Body of pancreas (tissue), 4 donors: ENCODE measurements around the gene EBF3. TPM values are rescaled to one million over a fixed set of nuclear protein-coding genes. Genes with fewer than 3 reads are reported as not detected.

Source experiments
- ATAC-seq: fragments of 150-250 bp; one replicate; pipeline ENCODE4 v1.9.1; 2016
- DNase-seq, 4 donors: peaks; one replicate each; pipeline ENCODE4 v3.0.0-alpha.2; 2019
- H3K27ac ChIP-seq, 4 donors: fragments of 200-600 bp; sonication (generic); 1 replicate in 3 of 4; 2 replicates in 1 of 4; pipeline versions ENCODE4 v1.5.1 to v1.6.1; 2016 to 2019; ENCODE audit warnings: mild to moderate bottlenecking in 1 of 4, mixed read lengths in 1 of 4, moderate library complexity in 1 of 4
- H3K27me3 ChIP-seq, 2 donors: fragments of 200-600 bp; sonication (generic); one replicate each; pipeline ENCODE4 v1.6.0; 2016; ENCODE audit warnings: mild to moderate bottlenecking in 1 of 2
- H3K36me3 ChIP-seq, 2 donors: fragments of 200-600 bp; sonication (generic); replicated peaks in 1 of 2; 2 replicates each; pipeline ENCODE4 v1.5.1; 2016; ENCODE audit warnings: low read depth in 2 of 2; ENCODE audit not compliant: insufficient read depth in 1 of 2
- H3K4me1 ChIP-seq: fragments of 200-600 bp; sonication (generic); one replicate; pipeline ENCODE4 v1.6.0; 2016
- H3K4me3 ChIP-seq, 2 donors: fragments of 200-600 bp; sonication (generic); 1 replicate in 1 of 2; 2 replicates in 1 of 2; pipeline ENCODE4 v1.5.1; 2016 to 2019
- H3K9me3 ChIP-seq, 3 donors: fragments of 200-600 bp; sonication (generic); 1 replicate in 2 of 3; 2 replicates in 1 of 3; pipeline ENCODE4 v1.5.1; 2016
- CTCF ChIP-seq, 7 experiments: fragments of 450-650 bp in 4 of 7; fragments of 200-600 bp in 3 of 7; sonication (generic) in 3 of 7; IDR thresholded peaks; one replicate each; pipeline ENCODE4 v1.5.1; 2016 to 2019; ENCODE audit warnings: antibody characterized with exemption in 7 of 7
- POLR2A ChIP-seq, 3 donors: fragments of 450-650 bp; IDR thresholded peaks; one replicate each; pipeline ENCODE4 v1.6.1; 2016; ENCODE audit warnings: antibody characterized with exemption in 3 of 3, mild to moderate bottlenecking in 2 of 3
- WGBS, 2 donors: methylation state at CpG; one replicate each; pipeline ENCODE4 v1.1.5; 2017; 5-methylcytosine and 5-hydroxymethylcytosine counted together
- intact Hi-C: fragments of 100-400 bp; cut with DNase I; formaldehyde crosslinking; loops from one replicate; pipeline ENCODE4 v1.15.1; 2023
- total RNA-seq, 2 donors: library from RNA; depleted of rRNA; stranded (reverse); fragments of >200 nt; gene quantifications; one replicate each; pipeline ENCODE4 v1.1.0, GENCODE V29; 2016

Gene EBF3
- total RNA-seq, 2 donors from 2014 or later = 2.3 to 4.6 TPM

GRCh38 chr10:129847741-129848483 is 116.2 kb downstream of the EBF3 start:
- Histone ChIP-seq H3K4me3 (no peak overlapping the region), H3K9me3 (no peaks in the 10 kb centered on the region), H3K36me3 (no peaks in the 10 kb centered on the region), H3K27me3 (peaks cover 0 to 6% of the 10 kb centered on the region in 2 donors), H3K4me1 (peaks cover 2% of the 10 kb centered on the region), H3K27ac (no peak overlapping the region)
- DNase-seq (no peak), ATAC-seq (no peak)
- intact Hi-C loops = no loop called here
- TF ChIP-seq POLR2A (IDR thresholded peaks at IDR 0.05) (no peak), CTCF (IDR thresholded peaks at IDR 0.05) (no peak)
- 78 to 82% methylated on average over 18 of the region's 18 CpGs for WGBS, 2 donors

GRCh38 chr10:129846991-129847391 is 117.1 kb downstream of the EBF3 start:
- H3K9me3 ChIP-seq = no peaks in the 10 kb centered on the region
- TF ChIP-seq POLR2A (IDR thresholded peaks at IDR 0.05) (no peak), CTCF (IDR thresholded peaks at IDR 0.05) (no peak)
- DNase-seq (no peak), ATAC-seq (no peak)
- 69 to 84% methylated on average over 9 to 10 of the region's 10 CpGs for WGBS, 2 donors
- no peaks in the 10 kb centered on the region for H3K36me3 ChIP-seq
- H3K4me1 ChIP-seq = no peaks in the 10 kb centered on the region
- intact Hi-C loops = no loop called here
- no peak overlapping the region for H3K4me3 ChIP-seq
- peaks cover 0 to 6% of the 10 kb centered on the region in 2 donors for H3K27me3 ChIP-seq
- no peak overlapping the region for H3K27ac ChIP-seq

- Histone ChIP-seq H3K4me3 (no peak overlapping the region), H3K27me3 (peaks cover 0 to 6% of the 10 kb centered on the region in 2 donors), H3K27ac (no peak overlapping the region), H3K36me3 (no peaks in the 10 kb centered on the region), H3K9me3 (no peaks in the 10 kb centered on the region), H3K4me1 (no peaks in the 10 kb centered on the region)
- ATAC-seq (no peak), DNase-seq (no peak)
- intact Hi-C loops = no loop called here
- WGBS, 2 donors = 62 to 68% methylated on average over 12 of the region's 12 CpGs
- TF ChIP-seq POLR2A (IDR thresholded peaks at IDR 0.05) (no peak), CTCF (IDR thresholded peaks at IDR 0.05) (no peak)
Observed at GRCh38 chr10:129845111-129845753, 118.8 kb downstream of the EBF3 start.

GRCh38 chr10:129844216-129844766 is 119.8 kb downstream of the EBF3 start:
- DNase-seq (no peak), ATAC-seq (no peak)
- H3K4me1 ChIP-seq = no peaks in the 10 kb centered on the region
- H3K4me3 ChIP-seq = no peak overlapping the region
- no peaks in the 10 kb centered on the region for H3K36me3 ChIP-seq
- no peaks in the 10 kb centered on the region for H3K9me3 ChIP-seq
- peaks cover 0 to under 1% of the 10 kb centered on the region in 2 donors for H3K27me3 ChIP-seq
- TF ChIP-seq POLR2A (IDR thresholded peaks at IDR 0.05) = no peak
- no peak for TF ChIP-seq CTCF (IDR thresholded peaks at IDR 0.05)
- intact Hi-C loops = no loop called here
- no peak overlapping the region for H3K27ac ChIP-seq
- WGBS, 2 donors = 60 to 68% methylated on average over 12 of the region's 12 CpGs
